Left lobe of liver (tissue), 2 donors: ENCODE results near the gene MTF2. TPM values are rescaled to one million over a fixed set of nuclear protein-coding genes. Genes with fewer than 3 reads are reported as not detected.
"Not testable (repeated sequence)": the region's sequence is repeated elsewhere in the genome, so short reads cannot be mapped to it uniquely, and the experiment has no call there.

Experiments
- ATAC-seq: fragments of 200-7000 bp; cut with Tn5 transposase; one replicate; pipeline ENCODE4 v1.9.1; 2020; ENCODE audit warnings: mild to moderate bottlenecking, moderate library complexity
- DNase-seq: peaks from one replicate; pipeline ENCODE4 v3.0.0-alpha.2; 2020; ENCODE audit warnings: low spot score
- total RNA-seq: library from RNA; stranded (reverse); gene quantifications from one replicate; pipeline ENCODE4 v1.2.1, GENCODE V29; 2021
- donor health status: DM: no; HTN: no; CAD: no; lungs with moderate emphysema.
- donor health status: DM: no; HTN: yes; CAD: no.

MTF2 gene
- 8.2 TPM for total RNA-seq

- DNase-seq (peak; percentile 97), ATAC-seq (peak; percentile 95)
These were observed at the start of gene MTF2 for GRCh38 chr1:93078986-93079654. MTF2 (plus strand) TSS chr1:93079283; CDS start chr1:93079527, 244 bp downstream.

GRCh38 chr1:93029317-93029716, 49.8 kb upstream of the MTF2 start:
- DNase-seq (no peak), ATAC-seq (no peak)

GRCh38 chr1:93030191-93030590, 48.9 kb upstream of the MTF2 start:
- ATAC-seq, DNase-seq: not testable (repeated sequence)

GRCh38 chr1:93031711-93032110, 47.4 kb upstream of the MTF2 start:
- DNase-seq (no peak), ATAC-seq (no peak)

- ATAC-seq: no peak
- no peak for DNase-seq
These were observed 46.1 kb upstream of the MTF2 start for GRCh38 chr1:93033029-93033428.

GRCh38 chr1:93033785-93034184, 45.3 kb upstream of the MTF2 start:
- ATAC-seq (no peak), DNase-seq (no peak)

GRCh38 chr1:93034397-93034796, 44.7 kb upstream of the MTF2 start:
- DNase-seq (no peak), ATAC-seq (no peak)

GRCh38 chr1:93036672-93037071, 42.4 kb upstream of the MTF2 start:
- ATAC-seq (no peak), DNase-seq (no peak)

- peak; percentile 91 for ATAC-seq
- no peak for DNase-seq
These were observed 36.7 kb upstream of the MTF2 start for GRCh38 chr1:93042187-93043056.

GRCh38 chr1:93043057-93043557, 36.0 kb upstream of the MTF2 start:
- no peak for DNase-seq

GRCh38 chr1:93047618-93048017, 31.5 kb upstream of the MTF2 start:
- no peak for ATAC-seq
- DNase-seq: no peak

More at GRCh38 chr1:93043057-93043557, 36.0 kb upstream of the MTF2 start:
- ATAC-seq: no peak

- DNase-seq (no peak), ATAC-seq (no peak)
These were observed 27.1 kb upstream of the MTF2 start for GRCh38 chr1:93051961-93052360.

- DNase-seq (no peak), ATAC-seq (peak; percentile 36)
These were observed 22.9 kb upstream of the MTF2 start for GRCh38 chr1:93056214-93056613.

- no peak for ATAC-seq
These were observed 22.4 kb upstream of the MTF2 start for GRCh38 chr1:93056649-93057048.

GRCh38 chr1:93061895-93062792, 16.9 kb upstream of the MTF2 start:
- DNase-seq: peak; percentile 49
- ATAC-seq: peak; percentile 100

More at GRCh38 chr1:93056649-93057048, 22.4 kb upstream of the MTF2 start:
- DNase-seq: no peak

GRCh38 chr1:93076268-93076667, 2.8 kb upstream of the MTF2 start:
- ATAC-seq (no peak), DNase-seq (no peak)

- peak; percentile 1 for ATAC-seq
- DNase-seq: no peak
These were observed 880 bp upstream of the MTF2 start for GRCh38 chr1:93078203-93078602.

GRCh38 chr1:93078638-93078985, 471 bp upstream of the MTF2 start:
- ATAC-seq (no peak), DNase-seq (no peak)

- DNase-seq: peak; percentile 51
- peak; percentile 2 for ATAC-seq
These were observed 630 bp downstream of the MTF2 start for GRCh38 chr1:93079685-93080141.

- no peak for DNase-seq
- ATAC-seq: peak; percentile 60
These were observed 1.2 kb downstream of the MTF2 start for GRCh38 chr1:93080179-93080823.
